HL-60 (cell line): Measurements from ENCODE around the gene STAT1.

ENCODE experiments used
- DNase-seq, 2 experiments: peaks; one replicate each; pipeline ENCODE4 v3.0.0-alpha.2; 2010 to 2020; ENCODE audit warnings: low read depth in 1 of 2, low spot score in 1 of 2
- H3K27ac ChIP-seq: fragments of 250-450 bp; sonication (Bioruptor Pico); replicated peaks from 2 replicates; pipeline ENCODE4 v1.5.1; 2020; ENCODE audit warnings: mild to moderate bottlenecking, moderate library complexity
- H3K27me3 ChIP-seq: fragments of 250-450 bp; sonication (Bioruptor Pico); 2 replicates; pipeline ENCODE4 v1.5.1; 2021; ENCODE audit warnings: mild to moderate bottlenecking, moderate library complexity; ENCODE audit not compliant: insufficient read depth, poor library complexity, severe bottlenecking
- H3K4me3 ChIP-seq: replicated peaks from 2 replicates; pipeline ENCODE4 v1.5.1; 2011; ENCODE audit warnings: mild to moderate bottlenecking, control low read depth, low read length; ENCODE audit not compliant: insufficient read depth
- GABPA ChIP-seq: IDR thresholded peaks from 2 replicates; pipeline ENCODE4 v1.6.1; 2012; ENCODE audit warnings: low read depth
- POLR2AphosphoS5 ChIP-seq: IDR thresholded peaks from 2 replicates; pipeline ENCODE4 v1.6.1; 2012; ENCODE audit warnings: low read depth
- SPI1 ChIP-seq: IDR thresholded peaks from 2 replicates; pipeline ENCODE4 v1.6.1; 2012; ENCODE audit warnings: low read depth, mild to moderate bottlenecking, borderline replicate concordance
- TF ChIP-seq, protein P1 (sequence below): IDR thresholded peaks from one replicate; pipeline ENCODE4 v1.5.1; 2011; ENCODE audit warnings: low read length, control low read depth, inconsistent platforms; ENCODE audit not compliant: insufficient read depth
- TF ChIP-seq, protein P2 (sequence below): IDR thresholded peaks from 2 replicates; pipeline ENCODE4 v1.6.1; 2012; ENCODE audit warnings: low read depth; ENCODE audit not compliant: insufficient replicate concordance

The STAT1 gene

DNA sequence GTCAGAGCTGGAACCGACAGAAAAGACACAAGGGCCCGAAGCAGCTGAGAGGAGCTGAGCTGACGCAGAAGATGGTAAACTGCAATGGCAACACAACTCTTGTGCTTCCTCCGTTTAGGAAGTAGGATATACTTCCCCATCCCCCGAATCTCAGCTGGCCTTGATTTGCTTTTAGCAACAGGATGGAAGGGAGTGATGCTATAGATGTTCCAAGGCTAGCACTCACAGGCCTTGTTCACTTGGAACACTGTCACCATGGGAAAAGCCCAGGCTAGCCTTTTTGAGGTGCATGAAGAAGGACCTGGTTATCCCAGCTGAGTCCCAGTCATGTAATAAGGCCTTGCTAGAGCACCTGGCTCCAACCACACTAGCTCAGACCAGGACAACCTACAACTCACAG is 26.0 kb downstream of the STAT1 start:
- TF ChIP-seq POLR2AphosphoS5 (no peak), SPI1 (no peak), GABPA (no peak)
- TF ChIP-seq, protein P1, sequence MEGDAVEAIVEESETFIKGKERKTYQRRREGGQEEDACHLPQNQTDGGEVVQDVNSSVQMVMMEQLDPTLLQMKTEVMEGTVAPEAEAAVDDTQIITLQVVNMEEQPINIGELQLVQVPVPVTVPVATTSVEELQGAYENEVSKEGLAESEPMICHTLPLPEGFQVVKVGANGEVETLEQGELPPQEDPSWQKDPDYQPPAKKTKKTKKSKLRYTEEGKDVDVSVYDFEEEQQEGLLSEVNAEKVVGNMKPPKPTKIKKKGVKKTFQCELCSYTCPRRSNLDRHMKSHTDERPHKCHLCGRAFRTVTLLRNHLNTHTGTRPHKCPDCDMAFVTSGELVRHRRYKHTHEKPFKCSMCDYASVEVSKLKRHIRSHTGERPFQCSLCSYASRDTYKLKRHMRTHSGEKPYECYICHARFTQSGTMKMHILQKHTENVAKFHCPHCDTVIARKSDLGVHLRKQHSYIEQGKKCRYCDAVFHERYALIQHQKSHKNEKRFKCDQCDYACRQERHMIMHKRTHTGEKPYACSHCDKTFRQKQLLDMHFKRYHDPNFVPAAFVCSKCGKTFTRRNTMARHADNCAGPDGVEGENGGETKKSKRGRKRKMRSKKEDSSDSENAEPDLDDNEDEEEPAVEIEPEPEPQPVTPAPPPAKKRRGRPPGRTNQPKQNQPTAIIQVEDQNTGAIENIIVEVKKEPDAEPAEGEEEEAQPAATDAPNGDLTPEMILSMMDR, result no peak
- TF ChIP-seq, protein P2, sequence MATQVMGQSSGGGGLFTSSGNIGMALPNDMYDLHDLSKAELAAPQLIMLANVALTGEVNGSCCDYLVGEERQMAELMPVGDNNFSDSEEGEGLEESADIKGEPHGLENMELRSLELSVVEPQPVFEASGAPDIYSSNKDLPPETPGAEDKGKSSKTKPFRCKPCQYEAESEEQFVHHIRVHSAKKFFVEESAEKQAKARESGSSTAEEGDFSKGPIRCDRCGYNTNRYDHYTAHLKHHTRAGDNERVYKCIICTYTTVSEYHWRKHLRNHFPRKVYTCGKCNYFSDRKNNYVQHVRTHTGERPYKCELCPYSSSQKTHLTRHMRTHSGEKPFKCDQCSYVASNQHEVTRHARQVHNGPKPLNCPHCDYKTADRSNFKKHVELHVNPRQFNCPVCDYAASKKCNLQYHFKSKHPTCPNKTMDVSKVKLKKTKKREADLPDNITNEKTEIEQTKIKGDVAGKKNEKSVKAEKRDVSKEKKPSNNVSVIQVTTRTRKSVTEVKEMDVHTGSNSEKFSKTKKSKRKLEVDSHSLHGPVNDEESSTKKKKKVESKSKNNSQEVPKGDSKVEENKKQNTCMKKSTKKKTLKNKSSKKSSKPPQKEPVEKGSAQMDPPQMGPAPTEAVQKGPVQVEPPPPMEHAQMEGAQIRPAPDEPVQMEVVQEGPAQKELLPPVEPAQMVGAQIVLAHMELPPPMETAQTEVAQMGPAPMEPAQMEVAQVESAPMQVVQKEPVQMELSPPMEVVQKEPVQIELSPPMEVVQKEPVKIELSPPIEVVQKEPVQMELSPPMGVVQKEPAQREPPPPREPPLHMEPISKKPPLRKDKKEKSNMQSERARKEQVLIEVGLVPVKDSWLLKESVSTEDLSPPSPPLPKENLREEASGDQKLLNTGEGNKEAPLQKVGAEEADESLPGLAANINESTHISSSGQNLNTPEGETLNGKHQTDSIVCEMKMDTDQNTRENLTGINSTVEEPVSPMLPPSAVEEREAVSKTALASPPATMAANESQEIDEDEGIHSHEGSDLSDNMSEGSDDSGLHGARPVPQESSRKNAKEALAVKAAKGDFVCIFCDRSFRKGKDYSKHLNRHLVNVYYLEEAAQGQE, result no peak
- Histone ChIP-seq H3K27me3 (no peaks in the 10 kb centered on the region), H3K4me3 (no peak overlapping the region), H3K27ac (no peak overlapping the region)
- no peak for DNase-seq

DNA sequence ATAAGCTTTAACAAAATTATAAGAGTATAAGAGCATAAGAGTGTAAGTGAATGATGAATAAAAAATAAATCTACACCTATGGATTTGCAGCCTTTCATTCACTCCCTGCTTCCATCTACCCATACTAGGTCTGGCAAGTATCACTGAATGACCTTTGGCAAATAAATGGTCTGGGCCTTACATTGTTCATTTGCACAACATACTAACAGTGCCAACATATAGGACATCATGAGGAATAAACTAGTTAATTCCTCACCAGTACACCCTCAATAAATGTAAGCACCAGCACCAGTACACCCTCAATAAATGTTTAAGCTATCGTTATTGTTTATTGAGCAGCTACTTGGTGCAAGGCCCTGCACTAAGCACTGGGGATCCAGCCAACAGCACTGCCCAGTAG is 26.9 kb downstream of the STAT1 start:
- no peak for DNase-seq
- no peak overlapping the region for H3K4me3 ChIP-seq
- H3K27me3 ChIP-seq, result no peaks in the 10 kb centered on the region
- TF ChIP-seq, protein P2, result no peak
- TF ChIP-seq SPI1 (no peak), GABPA (no peak), POLR2AphosphoS5 (no peak)
- TF ChIP-seq, protein P1, result no peak
- no peak overlapping the region for H3K27ac ChIP-seq

DNA sequence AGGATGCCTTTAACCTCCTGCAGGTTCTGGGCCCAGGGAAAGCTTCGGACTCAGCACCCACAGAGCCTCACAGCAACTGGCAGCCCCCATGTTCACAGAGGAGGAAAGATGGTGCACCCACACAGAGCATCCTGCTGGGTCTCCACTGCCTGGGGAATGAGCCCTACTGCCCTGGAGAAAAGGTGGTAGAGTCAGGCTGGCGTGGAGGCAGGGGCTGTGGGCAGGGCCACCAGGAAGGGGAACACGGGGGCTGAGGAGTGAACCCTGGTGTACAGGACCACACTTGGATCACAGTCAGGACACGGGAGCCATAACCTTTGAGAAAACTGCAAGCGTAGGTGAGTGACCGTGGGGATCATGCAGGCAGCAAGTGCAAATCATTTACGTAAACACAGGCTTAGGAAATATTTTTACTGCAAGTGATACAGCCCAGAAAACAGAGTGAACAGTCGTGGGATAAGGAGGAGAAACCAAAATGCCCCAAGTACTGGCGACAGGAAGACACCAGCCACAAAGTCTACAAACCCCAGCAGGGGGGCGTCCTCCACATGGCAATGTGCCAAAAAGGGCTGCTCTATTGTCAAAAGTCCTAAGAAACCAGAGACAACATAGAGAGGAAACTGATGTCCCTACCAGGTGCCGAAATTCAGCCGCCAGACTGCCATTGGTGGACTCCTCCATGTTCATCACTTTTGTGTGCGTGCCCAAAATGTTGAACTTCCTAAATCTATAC is 27.6 kb downstream of the STAT1 start:
- Histone ChIP-seq H3K27ac (no peak overlapping the region), H3K27me3 (no peaks in the 10 kb centered on the region), H3K4me3 (no peak overlapping the region)
- TF ChIP-seq, protein P2, result no peak
- TF ChIP-seq, protein P1, result no peak
- TF ChIP-seq GABPA (no peak), POLR2AphosphoS5 (no peak), SPI1 (no peak)
- no peak for DNase-seq
